Left colon (tissue), 2 donors: Measurements from ENCODE around the gene ACAA2. TPM values are rescaled to one million over a fixed set of nuclear protein-coding genes. Genes with fewer than 3 reads are reported as not detected.

ENCODE experiments used
- ATAC-seq: fragments of 200-7000 bp; cut with Tn5 transposase; one replicate; pipeline ENCODE4 v1.9.1; 2020; ENCODE audit warnings: mild to moderate bottlenecking, moderate library complexity
- DNase-seq, 2 donors: peaks; one replicate each; pipeline ENCODE4 v3.0.0-alpha.2; 2020
- intact Hi-C, 2 donors: fragments of 100-400 bp; cut with DNase I in 1 of 2; cut with micrococcal nuclease in 1 of 2; formaldehyde crosslinking; loops; one replicate each; pipeline versions ENCODE4 v1.11.2 to v1.14.0; 2022; cut with DNase I, micrococcal nuclease
- long read RNA-seq: library from polyadenylated mRNA; unstranded; transcript quantifications from one replicate; pipeline ENCODE4 v2.0.0, GENCODE V29; 2021
- total RNA-seq, 2 donors: library from RNA; stranded (reverse); fragmentation: NEBNext Ultra II Directional; extraction: Animal tissue kit (Norgen Biotek cat#: 25700); gene quantifications; one replicate each; pipeline ENCODE4 v1.2.1, GENCODE V29; 2021
- donor health status: DM: no; HTN: no; CAD: no.
- donor health status: DM: yes; HTN: yes; CAD: no.

ACAA2 gene
- 100 to 1,000 TPM; 295 to 358 TPM for total RNA-seq
- long read RNA-seq, transcript ACAA2-201 (10 exons, 3,350 nt), result major isoform, 402 of 449 reads
- long read RNA-seq, partial matches to known transcripts, result 16 of 449 reads
- long read RNA-seq, other reads (novel, unspliced or antisense), result 26 of 449 reads

- intact Hi-C loops, result no loop called here
- DNase-seq, result peak; percentile 87 to 91
- peak; percentile 82 for ATAC-seq
These were observed at the start of gene ACAA2 for GRCh38 chr18:49813319-49814146. TSS of gene ACAA2 (minus strand) at chr18:49813533. CDS start at chr18:49813484, 49 bp downstream.

DNA sequence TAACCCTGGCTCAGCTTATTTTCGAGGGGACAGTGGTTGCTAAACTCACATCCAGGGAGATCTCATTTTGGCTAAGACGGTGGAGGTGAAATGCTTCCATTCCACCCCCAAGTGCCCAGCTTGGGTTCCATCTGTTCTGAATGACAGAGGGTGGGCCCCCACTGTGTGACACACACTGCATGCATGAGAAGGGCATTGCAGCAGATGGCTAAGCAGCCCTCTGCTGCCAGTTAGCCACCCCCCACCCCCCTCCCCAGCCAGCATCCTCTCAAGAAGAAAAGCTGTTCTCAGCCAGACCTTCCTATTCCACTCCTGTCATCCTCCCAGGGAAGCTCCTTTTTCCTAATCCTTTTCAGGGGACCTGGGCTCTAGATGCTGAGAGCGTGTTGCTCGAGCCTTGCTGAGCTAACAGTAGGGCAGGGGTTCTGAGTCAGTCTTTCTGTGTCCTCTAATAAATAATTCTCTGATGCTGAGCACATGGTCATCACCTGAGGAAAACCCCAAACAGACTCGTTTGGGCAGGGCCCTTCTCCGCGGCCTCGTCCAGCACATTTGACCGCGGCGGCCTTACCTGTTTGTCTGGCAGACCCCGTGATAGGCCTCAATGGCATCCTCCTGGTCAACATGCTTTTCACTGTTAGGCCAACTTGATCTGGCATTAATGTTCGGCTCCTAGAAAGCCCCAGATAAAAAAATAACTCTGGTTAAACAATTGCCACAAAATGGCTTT, 49.5 kb upstream of the ACAA2 start:
- intact Hi-C loops, result loop anchor here in 1 of 2 donors (10.0 kb wide), 1 partner anchor 348 kb away; no protein-coding TSS in a partner anchor
- ATAC-seq, result no peak

DNA sequence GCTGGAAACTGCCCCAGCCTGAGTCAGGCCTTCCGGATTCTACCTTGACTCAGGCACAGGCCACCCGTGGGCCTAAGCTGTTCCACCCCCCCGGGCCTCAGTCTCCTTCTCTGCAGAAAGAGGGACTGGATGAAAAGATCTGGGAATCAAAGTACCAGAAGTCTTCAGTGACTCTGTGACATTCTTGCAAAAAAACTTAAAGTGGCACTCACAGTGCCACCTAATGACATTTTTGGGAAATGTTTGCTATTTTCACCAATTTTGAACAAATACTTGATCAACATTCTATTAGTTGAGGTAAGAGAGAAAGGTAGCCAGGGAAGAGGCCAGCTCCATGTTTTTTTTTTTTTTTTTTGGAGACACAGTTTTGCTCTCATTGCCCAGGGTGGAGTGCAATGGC, 48.3 kb upstream of the ACAA2 start:
- no peak for ATAC-seq
- intact Hi-C loops, result loop anchor here in 1 of 2 donors (10.0 kb wide), 1 partner anchor 347 kb away; no protein-coding TSS in a partner anchor

More for the DNA sequence above, 49.5 kb upstream of the ACAA2 start:
- no peak for DNase-seq

GRCh38 chr18:49859725-49860124, 46.4 kb upstream of the ACAA2 start:
- peak in 1 of 2 donors; percentile 37 for DNase-seq
- ATAC-seq, result peak; percentile 19
- intact Hi-C loops, result loop anchor here (5.0 to 10.0 kb wide), 2 partner anchors 345 to 347 kb away; no protein-coding TSS in a partner anchor

More for the DNA sequence above, 48.3 kb upstream of the ACAA2 start:
- no peak for DNase-seq

DNA sequence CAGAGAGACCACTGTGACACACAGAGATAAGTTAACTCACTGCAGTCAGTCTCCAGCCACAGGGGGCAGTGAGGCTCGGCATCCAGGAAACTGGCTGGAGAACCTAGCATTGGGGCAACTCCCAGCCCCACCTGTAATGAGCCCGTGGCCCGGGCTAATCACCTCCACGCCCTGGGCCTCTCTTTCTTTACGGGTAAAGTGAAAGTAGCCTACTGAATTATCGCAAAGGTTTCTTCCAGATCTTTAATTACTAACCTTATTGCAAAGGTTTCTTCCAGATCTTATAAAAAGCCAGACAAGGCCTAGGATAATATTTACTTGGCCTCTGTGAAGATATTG, 45.7 kb upstream of the ACAA2 start:
- intact Hi-C loops, result loop anchor here in 1 of 2 donors (5.0 kb wide), 1 partner anchor 347 kb away; no protein-coding TSS in a partner anchor
- peak; percentile 78 to 82 for DNase-seq

DNA sequence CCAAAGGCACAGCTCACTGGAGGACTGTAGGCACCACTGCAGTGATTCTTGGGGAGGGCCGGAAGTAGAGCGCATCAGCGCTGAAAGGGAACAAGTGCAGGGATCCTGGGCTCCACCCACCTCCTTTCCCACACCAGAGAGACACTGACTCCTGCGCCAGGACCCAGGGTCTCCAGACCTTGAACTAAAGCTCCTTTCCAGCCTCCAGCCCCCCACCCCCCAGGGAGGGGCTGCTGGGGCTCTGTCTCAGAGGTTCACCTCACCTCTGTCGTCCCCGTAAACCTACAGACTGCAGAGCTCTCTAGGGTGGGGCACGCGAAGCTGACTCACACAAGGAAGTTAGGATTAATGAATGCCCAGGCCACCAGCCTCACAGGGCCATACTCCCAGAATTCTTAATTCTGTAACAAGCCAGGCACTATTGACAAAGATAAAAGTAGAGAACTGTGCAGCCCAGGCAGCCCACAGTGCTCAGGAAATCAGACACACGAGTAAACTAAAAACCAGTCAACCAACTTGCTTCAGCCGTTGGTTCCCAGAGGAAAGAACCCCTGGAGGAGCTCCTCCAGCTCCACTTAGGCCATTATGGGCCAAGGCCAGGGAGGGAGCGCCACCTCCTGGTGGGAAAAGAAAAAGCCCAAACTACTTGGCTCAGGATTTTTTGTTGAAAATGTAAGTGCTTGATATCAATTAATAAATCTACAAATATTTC, 45.1 kb upstream of the ACAA2 start:
- DNase-seq (peak; percentile 58 to 75), ATAC-seq (peak; percentile 78)
- intact Hi-C loops, result loop anchor here in 1 of 2 donors (5.0 kb wide), 1 partner anchor 346 kb away; no protein-coding TSS in a partner anchor

More for the DNA sequence above, 45.7 kb upstream of the ACAA2 start:
- ATAC-seq, result peak; percentile 83

DNA sequence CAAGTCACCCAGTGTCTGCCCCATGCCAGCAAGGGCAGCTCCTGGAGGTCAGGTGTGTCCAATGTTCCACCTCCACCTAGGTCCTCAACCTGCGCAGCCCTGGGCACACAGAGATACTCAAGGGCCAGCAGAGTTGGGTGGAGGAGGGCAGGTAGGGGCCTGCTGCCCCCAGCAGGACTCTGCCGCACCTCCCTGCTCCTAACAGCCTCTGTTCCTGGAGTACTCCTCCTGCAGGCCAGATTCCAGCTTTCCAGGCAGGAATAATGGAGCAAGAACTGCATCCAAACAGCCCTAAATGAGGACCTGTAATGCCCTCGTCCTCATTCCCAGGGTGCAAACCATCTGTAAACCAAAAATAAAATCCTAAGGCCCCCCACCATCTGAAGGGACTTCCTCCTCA, 44.4 kb upstream of the ACAA2 start:
- no peak for DNase-seq
- ATAC-seq, result no peak
- intact Hi-C loops, result loop anchor here in 1 of 2 donors (5.0 kb wide), 1 partner anchor 345 kb away; no protein-coding TSS in a partner anchor

DNA sequence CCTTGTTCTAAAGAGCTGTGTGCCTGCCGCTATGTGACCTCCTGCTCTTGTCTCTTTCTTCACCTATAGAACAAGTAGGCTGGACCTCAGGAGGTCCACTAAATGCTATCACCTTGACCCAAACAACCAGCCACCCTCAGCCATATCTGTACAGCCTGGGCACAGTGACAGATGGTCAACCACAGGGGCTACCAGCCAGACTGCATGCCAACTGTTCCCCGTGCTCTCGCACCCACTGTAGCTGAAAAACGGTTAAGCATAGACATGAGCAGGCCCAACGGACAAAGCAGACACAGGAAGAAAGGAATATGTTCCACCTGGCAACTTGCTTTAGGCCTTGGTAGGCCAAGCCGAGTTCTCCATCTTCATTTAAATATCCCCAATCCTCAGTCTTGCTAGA, 43.2 kb upstream of the ACAA2 start:
- ATAC-seq, result no peak
- intact Hi-C loops, result loop anchor here in 1 of 2 donors (5.0 kb wide), 1 partner anchor 344 kb away; no protein-coding TSS in a partner anchor

DNA sequence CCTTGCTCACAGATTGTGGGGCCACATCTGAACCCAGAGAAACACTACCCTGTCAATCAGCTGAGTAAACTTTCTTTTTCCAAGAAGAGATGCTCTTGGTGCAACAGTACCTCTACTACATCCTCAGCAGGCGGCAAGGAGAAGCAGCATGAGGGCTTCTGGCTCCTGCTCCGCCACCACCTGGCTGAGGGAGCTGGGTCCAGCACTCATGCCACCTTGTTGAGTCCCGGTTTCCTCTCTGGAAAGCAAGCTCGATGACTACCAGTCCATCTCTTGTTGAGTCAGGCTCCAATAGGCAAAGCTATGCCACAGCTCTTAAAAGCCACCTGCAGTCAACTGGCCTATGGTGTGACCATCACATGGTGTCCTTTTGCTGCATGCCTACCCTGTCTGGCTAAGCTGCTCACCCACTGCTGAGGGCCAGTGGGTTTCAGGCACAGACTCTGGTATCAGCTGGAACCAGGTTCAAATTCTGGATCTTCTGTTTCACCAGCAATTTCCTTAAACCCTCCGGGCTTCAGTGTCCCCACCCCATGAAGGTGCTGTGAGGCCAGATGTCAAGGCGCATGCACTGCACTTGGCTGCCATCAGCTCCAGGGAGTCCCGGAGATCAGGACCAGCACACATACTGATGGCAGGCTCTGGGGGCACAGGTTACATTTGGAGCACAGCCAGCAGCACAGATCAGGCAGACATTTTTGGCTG, 42.5 kb upstream of the ACAA2 start:
- intact Hi-C loops, result loop anchor here in 1 of 2 donors (5.0 kb wide), 1 partner anchor 344 kb away; no protein-coding TSS in a partner anchor
- no peak for DNase-seq
- ATAC-seq, result no peak

More for the DNA sequence above, 43.2 kb upstream of the ACAA2 start:
- DNase-seq, result no peak

- DNase-seq, result no peak
- intact Hi-C loops, result loop anchor here in 1 of 2 donors (5.0 kb wide), 1 partner anchor 342 kb away; no protein-coding TSS in a partner anchor
- ATAC-seq, result no peak
These were observed 41.3 kb upstream of the ACAA2 start for GRCh38 chr18:49854681-49855080.

- no peak for ATAC-seq
- intact Hi-C loops, result no loop called here
- DNase-seq, result no peak
These were observed 40.1 kb upstream of the ACAA2 start for GRCh38 chr18:49853436-49853835.

GRCh38 chr18:49853011-49853410, 39.7 kb upstream of the ACAA2 start:
- DNase-seq, result no peak
- no peak for ATAC-seq
- intact Hi-C loops, result no loop called here

DNA sequence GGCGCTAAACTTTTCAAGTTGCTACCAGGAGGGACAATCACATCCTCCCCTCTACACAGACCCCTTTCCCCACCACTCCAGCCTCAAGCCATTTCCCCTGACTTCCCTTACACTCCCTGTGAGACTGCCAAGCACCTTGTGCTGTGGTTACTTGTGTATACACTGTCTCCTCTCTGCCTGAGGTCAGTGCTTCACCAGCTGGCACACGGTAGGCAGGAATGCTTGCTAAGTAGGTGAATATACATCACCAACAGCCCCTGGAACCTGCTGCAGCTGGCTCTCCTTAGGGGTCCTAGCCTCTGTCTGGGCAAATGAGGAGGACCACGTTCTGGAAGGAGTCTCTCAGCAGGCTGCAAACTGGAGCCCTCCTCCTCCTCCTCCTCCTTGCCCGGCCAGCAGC, 38.3 kb upstream of the ACAA2 start:
- intact Hi-C loops, result no loop called here
- no peak for ATAC-seq
- no peak for DNase-seq

DNA sequence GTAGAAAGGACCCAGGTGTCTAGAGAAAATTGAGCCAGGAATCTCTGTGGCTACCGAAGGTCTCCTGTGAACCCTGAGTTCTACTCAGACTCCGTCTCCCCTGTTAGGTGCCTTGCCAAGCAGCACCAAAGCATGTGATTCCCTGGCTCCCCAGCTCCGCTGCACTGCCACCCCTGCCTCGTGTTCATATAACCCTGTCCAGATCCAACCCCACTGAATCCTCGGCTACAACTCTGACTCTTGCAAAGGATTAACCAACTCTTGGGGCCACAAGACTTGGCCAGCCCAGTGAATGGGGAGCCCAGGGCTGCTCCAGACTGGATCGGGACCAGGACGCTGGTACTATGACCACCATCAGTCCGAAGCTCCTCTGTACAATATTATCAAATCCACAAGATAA, 37.3 kb upstream of the ACAA2 start:
- no peak for DNase-seq
- intact Hi-C loops, result no loop called here
- ATAC-seq, result no peak

DNA sequence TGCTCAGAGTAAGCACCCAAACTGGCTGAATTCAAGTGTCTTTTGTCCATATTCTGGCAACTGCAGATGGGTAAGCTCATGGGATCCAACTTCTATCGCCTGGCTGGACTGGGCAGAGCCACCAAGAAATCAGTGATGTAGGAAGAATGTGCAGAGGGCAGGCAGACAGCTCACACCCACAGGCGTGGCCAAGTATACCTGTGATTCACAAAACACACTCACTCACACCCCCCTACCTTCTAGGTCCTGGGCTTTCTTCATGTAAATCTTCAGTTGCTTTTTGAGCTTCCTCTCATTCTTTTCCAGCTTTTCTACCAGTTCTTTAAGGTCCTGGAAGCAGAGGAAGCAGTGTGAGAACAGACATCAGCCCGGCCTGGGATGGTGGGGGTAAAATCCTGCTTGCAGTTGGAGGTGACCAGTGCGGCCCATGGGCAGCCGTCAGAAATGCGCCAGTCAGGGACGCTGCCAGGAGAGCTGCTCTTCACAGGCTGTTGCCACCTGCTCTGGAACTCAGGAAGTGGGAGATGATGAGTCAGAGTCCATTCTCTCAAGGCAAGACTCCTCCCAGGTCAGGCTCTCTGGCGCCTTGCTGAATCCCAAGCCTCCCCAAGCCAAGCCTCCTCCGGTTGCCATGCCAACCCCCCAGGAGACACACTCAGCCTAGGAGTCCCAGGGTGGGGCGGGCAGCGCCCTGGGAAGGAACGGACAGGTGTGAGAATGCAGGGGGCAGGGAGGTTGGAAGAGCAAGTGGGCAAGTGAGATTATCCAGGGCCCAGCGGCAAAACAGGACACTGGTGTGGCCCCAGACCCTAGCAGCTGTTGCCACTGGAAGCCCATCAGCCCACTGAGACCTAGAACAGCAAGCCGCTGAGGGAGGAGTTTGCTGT, 36.2 kb upstream of the ACAA2 start:
- DNase-seq (peak; percentile 87 to 97), ATAC-seq (peak; percentile 93)
- intact Hi-C loops, result no loop called here

- intact Hi-C loops, result no loop called here
- DNase-seq (no peak), ATAC-seq (no peak)
These were observed 34.8 kb upstream of the ACAA2 start for GRCh38 chr18:49848115-49848514.

DNA sequence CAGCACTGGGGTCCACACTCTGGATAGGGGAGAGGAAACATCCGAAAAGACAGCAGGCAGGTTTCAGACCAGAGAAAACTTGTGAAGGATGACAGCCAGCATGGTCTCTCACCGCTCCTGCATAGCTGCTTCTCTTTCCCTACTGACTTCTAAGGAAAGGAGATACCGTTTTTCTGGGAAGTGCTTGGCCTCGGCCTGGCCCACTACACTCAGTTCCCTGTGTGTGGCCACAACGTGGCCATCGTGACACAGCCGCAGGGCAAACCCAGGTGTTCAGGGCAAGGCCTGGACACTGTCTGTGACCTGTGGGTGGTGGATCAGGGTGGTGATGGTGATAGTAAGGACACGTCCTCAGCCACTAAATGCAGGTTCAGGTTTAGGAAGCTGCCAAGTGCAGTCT, 34.2 kb upstream of the ACAA2 start:
- ATAC-seq (no peak), DNase-seq (no peak)
- intact Hi-C loops, result no loop called here
